ENCODE data around the gene CD8B2.
"Not testable (repeated sequence)": the region's sequence is repeated elsewhere in the genome, so short reads cannot be mapped to it uniquely, and the experiment has no call there.

Gene CD8B2

DNA sequence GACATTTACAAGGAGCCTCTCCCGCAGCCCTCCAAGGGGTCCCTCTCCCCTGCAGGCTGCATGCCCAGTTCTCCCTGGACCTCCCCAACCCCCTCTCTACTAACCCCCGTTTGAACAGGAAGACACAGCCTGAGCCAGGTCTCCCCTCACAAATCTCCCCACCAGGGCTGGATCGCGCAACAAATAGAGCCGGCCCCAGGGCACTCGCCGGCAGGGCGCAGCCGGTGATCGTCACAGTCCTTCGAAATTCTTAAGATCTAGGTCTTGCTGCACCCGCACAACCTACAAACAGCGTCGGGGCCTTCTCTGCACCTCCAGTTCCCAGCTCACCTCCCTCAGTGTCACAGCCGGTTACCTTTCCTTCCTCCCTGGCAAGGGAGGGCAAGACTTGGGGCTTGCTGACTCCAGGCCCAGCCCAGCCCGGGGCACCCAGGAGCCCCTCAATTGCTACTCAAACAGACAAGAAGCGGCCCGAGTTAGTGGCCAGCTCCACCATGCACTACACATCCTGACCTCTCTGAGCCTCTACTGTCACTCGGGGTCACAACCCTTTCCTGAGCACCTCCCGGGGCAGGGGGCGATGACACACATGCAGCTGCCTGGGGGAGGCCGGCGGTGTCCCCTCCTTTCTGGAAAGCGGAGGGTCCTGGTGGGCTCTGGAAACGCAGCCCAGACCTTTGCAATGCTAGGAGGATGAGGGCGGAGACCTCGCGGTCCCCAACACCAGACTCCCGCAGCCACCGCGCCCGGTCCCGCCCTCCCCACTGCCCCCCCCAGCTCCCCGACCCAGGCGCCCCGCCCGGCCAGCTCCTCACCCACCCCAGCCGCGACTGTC lies at the start of gene CD8B2:
CD8B2 (plus strand) TSS at position 814 of the 835 bp plus-strand sequence. CDS start 63 bp downstream, outside the sequence.
- DNase-seq (ENCODE audit: low spot score), result not testable (repeated sequence)

DNA sequence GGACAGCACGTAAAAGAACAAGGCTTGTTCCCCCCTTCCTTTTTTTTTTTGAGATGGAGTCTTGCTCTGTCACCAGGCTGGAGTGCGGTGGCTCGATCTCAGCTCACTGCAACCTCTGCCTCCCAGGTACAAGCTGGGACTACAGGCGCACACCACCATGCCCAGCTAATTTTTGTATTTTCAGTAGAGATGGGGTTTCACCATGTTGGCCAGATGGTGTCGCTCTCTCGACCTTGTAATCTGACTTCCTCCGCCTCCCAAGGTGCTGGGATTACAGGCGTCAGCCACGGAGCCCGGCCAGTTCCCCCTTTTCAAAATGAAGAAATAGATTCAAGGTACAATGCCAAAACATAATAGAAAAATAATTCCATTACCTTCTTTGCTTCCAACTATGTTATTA lies 25.3 kb upstream of the CD8B2 start:
- not testable (repeated sequence) for DNase-seq (ENCODE audit: low spot score)

DNA sequence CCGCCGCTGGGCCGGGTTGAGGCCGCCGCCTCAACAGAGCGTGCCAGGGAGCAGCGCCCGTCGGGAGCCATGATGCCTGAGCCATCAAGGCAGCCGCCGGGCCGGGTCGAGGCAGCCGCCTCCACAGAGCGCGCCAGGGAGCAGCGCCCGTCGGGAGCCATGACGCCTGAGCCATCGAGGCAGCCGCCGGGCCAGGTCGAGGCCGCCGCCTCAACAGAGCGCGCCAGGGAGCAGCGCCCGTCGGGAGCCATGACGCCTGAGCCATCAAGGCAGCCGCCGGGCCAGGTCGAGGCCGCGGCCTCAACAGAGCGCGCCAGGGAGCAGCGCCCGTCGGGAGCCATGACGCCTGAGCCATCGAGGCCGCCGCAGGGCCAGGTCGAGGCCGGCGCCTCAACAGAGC lies 19.6 kb upstream of the CD8B2 start:
- DNase-seq (ENCODE audit: low spot score), result not testable (repeated sequence)

DNA sequence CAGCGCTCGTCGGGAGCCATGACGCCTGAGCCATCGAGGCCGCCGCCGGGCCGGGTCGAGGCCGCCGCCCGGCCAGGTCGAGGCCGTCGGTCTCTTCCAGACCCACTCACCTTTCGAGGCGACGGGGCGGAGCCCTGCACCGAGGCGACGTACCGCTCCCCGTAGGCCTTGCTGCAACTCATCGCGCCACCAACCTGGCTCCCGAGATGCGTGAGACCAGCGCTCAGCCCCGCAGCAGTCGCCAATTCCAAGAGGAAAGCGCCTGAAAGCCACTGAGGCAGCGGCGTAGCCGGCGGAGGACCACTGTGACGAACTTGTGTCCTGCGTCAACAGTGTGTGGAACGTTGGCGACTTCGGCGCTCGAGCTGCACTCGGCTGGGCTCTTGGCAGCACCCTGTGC lies 19.1 kb upstream of the CD8B2 start, which contains the start of gene RGPD3:
RGPD3 (minus strand) TSS at position 307 of the 400 bp plus-strand sequence; CDS start at position 182, 125 bp downstream.
- not testable (repeated sequence) for DNase-seq (ENCODE audit: low spot score)

DNA sequence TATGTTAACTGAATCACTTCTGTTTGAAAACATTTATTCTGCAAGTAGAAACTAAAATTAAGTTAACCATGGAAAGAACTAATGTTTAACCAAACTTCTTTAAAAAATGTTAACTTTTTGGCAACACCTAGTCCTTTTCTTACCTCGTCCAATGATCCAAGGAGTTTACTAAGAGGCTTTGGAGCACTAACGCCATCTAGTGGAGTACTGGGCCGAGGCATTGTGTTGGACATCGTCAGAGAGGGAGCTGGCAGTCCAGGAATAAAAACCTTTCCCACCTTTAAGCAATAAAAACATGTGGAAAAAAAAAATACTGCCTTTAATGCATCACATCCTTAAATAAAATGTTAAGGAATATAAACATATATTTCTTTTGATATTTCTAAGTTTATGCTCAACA lies 16.5 kb upstream of the CD8B2 start:
- not testable (repeated sequence) for DNase-seq (ENCODE audit: low spot score)

DNA sequence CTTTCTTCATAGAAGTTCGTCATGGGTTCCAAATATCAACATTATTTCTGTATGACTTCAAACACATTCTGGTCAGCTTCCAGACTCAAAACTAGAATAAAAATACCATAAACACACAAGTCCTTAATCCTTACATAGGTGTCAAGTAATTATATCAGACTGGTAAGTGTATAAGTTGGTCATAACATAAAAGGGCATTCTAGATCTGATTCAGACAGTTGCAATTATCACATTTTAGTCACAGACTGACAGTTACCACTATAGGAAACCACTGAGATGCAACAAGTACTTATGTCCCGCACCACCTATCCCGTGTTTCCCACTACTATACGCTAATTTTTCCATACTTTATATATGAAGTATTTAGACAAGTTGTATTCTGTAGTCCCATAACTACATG lies 9.5 kb upstream of the CD8B2 start:
- not testable (repeated sequence) for DNase-seq (ENCODE audit: low spot score)

DNA sequence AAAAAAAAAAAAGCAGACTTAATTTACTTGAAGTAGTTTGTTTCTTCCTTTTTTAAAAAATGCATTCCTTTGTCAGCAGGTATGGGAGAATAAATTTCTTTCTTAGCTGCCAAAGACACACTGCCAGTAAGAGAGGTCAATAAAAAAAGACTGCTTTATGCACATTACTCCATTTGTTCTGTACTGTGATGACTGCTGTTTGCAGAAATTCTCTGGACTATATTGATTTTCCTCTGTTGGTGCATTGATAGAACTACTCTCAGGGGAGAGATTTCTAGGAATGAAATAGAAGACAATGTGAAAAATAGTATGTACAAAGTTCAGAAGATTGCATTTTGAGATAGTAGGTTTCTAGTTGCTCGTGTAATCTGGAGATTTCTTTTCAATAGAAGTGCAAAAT lies 7.6 kb upstream of the CD8B2 start:
- not testable (repeated sequence) for DNase-seq (ENCODE audit: low spot score)

DNA sequence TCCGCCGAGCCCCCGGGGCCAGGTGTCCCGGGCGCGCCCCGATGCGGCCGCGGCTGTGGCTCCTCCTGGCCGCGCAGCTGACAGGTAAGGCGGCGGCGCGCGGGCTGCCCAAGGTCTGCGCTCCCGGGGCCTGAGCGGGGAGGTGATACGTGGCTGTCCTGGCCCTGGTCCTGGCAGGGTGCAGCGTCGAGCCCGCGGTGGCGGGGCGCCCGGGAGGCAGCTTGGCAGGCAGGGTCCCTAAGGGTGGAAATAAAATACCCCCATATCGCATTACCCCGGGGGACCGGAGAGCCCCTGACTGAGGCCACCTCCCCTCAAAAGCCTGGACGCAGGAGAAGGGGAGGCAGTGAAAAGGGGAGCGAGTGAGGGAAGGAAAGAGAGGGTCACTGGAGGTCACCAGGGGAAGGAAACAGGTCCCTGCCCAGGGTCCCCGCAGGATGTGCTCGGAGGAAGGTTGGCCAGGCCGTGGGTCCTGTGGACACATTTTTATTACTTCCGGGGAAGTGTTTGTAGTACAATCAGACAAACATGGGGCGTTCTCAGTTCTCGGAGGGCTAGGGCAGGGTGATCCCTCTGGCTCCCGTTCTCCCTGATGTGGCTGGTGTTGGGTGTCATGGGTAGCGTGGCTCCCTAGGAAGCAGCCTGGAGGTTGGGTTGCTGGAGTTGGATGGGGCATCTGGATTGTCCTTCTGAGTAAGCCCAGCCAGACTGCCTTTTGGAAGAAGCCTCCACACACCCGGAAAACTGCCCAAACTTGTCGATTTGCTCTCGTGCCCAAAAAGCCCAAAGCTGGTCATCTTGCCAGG lies 425 bp downstream of the CD8B2 start:
- DNase-seq (ENCODE audit: low spot score), result peak; percentile 40

DNA sequence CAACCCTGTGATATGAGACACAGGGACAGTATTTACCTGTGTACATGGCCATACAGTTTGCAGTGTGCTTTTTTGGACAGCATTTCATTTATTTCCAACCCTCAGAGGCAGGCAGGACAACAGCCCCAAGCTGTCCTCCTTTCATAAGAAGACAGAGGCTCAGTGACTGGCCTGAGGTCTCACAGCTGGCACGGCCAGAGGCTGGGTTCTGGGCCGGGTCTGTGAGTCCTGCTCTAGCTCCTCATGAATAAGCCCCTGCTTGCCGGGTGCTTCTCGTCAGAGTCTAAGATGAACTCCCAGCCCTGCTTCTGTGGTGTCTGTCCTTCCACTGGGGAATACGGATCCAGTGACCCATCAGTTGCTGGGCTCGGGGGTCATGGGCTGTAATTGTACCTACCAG lies 2.5 kb downstream of the CD8B2 start:
- not testable (repeated sequence) for DNase-seq (ENCODE audit: low spot score)

DNA sequence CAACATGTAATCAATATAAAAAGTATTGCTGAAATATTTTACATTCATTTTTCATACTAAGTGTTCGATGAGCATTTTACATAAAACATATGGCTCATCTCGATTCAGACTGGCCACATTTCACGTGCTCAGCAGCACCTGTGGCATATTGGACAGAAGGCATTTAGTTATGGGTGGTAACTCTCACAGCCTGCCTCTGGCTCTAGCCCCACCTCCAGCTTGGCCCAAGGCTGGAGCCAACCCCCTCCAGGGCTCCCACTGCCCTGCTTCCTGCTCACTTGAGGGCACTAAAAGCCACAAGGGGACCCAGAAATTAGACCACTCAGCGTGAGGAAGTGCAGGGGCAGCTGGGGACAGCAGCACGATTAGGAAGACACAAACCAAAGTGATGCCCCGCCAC lies 5.2 kb downstream of the CD8B2 start:
- peak; percentile 59 for DNase-seq (ENCODE audit: low spot score)

DNA sequence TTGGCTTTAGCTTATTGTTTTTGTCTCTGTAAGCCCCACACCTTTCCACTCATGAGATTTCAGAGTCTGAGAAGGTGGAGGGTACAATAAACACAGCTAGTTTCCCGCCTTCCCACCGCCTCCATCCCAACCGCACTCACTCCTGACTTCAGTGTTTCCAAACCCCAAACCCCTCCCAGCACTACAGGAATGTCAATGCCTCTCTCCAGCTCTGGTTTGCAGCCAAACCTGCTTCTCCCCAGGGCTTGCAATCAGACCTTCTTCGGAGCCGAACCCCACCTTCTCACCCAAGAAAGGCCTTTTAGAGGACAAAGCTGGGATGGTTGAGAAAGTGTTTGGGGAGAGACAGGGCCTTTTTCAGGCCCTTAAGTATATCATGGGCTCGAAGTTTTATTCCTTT lies 5.7 kb downstream of the CD8B2 start:
- DNase-seq (ENCODE audit: low spot score), result peak; percentile 64

DNA sequence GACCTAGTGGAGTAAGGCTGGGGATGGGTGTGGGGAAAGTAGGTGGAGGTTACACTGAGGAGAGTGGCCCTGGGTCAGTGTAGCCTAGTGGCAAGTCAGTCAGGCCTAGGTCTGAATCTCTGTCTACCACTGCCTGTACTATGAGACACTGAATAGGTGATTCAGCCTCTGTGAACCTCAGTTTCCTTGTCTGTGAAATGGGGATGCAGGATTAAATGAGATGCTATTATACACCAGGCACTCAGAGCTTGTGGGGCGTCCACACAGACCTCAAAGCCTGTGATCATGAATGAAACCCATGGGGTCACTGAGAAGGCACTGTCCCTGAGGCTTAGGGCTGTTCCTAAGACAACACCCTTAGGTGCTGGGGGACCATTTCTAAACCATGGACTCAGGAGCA lies 11.4 kb downstream of the CD8B2 start:
- DNase-seq (ENCODE audit: low spot score), result not testable (repeated sequence)

DNA sequence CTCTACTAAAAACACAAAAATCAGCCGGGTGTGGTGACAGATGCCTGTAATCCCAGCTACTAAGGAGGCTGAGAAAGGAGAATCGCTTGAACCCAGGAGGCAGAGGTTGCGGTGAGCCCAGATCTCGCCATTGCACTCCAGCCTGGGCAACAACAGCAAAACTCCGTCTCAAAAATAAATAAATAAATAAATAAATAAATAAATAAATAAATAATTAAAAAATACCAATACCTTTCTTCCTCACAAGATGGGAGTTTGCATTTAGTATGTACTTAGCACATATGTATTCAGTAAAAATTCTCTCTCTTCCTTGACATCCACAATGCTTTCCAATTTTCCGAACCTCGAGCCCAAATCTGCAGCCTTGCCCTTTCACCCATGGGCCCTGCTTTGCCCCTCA lies 13.2 kb downstream of the CD8B2 start:
- DNase-seq (ENCODE audit: low spot score), result not testable (repeated sequence)

DNA sequence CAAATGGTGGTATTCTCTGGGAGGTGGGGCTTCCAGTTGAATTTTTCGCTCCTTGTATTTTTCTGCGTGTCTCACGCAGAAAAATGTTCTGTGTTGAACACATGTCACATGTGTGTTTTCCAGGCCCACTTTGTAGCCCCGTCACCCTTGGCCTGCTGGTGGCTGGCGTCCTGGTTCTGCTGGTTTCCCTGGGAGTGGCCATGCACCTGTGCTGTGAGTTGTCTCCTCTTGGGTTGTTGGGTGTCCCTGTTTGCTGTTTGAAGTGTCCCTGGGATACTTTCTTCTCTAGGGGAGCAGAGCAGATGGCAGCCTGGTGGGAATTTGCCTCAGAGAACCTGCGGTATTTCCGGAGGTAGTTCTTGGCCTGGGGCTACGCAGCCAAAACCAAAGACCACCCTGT lies 15.2 kb downstream of the CD8B2 start:
- not testable (repeated sequence) for DNase-seq (ENCODE audit: low spot score)

DNA sequence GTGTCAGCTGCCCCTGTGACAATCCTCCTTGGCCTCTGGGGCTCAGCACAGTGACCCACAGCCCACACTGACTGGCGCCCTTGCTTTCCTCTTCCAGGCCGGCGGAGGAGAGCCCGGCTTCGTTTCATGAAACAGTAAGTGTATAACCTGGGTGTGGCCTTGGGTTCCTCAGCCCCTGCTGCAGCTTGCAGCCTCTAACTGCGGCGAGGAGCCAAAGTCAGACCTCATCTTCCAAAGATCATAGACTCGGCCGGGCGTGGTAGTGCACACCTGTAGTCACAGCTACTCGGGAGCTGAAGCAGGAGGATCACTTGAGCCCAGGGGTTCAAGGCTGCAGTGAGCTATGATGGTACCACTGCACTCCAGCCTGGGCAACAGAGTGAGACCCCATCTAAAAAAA lies 17.0 kb downstream of the CD8B2 start:
- not testable (repeated sequence) for DNase-seq (ENCODE audit: low spot score)

DNA sequence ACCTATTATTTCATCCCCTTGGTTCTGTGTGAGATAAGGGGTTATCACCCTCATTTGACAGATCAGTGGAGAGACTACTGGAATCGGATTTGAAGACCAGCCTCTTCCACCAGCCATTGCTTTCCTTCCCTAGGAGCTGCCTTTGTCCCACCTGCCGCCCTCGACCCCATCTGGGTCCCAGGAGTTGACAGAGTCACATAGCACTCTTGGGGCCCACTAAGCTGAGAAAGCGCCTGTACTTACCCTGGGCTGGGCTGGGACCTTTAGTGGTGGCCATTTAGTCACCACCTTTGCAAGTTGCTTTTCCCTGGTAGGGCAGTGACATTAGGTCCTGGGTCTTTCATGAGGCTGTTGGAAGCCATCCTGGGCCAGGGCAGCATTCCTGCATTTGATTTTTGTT lies 17.6 kb downstream of the CD8B2 start:
- not testable (repeated sequence) for DNase-seq (ENCODE audit: low spot score)

DNA sequence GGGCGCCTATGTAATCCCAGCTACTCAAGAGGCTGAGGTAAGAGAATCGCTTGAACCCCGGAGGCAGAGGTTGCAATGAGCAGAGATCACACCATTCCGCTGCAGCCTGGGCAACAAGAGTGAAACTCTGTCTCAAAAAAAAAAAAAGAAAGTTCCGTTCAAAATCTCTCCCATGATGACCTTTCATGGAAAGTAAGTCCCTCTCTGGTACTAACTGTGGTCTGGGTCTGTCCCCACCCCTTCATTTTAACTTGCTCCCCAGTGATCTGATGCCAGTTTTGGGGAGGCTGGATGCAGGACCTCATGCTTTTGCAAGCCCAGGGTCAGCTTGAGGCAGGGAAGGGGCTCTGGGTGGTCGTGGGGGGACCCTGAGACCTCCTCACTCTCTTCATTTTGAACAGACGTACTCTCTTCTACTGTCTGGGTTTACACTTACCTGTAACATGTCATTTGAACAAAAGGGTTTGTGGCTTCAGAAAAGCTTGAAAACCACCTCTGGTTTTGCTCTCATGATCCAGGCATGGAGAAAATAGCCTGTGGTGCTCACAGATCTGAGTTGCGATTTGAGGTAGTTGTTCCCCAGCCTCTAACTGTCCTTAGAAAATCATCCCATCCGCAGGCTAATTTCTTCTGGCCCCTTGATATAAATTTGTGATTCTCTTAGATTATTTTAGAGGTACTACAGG lies 19.0 kb downstream of the CD8B2 start:
- not testable (repeated sequence) for DNase-seq (ENCODE audit: low spot score)

DNA sequence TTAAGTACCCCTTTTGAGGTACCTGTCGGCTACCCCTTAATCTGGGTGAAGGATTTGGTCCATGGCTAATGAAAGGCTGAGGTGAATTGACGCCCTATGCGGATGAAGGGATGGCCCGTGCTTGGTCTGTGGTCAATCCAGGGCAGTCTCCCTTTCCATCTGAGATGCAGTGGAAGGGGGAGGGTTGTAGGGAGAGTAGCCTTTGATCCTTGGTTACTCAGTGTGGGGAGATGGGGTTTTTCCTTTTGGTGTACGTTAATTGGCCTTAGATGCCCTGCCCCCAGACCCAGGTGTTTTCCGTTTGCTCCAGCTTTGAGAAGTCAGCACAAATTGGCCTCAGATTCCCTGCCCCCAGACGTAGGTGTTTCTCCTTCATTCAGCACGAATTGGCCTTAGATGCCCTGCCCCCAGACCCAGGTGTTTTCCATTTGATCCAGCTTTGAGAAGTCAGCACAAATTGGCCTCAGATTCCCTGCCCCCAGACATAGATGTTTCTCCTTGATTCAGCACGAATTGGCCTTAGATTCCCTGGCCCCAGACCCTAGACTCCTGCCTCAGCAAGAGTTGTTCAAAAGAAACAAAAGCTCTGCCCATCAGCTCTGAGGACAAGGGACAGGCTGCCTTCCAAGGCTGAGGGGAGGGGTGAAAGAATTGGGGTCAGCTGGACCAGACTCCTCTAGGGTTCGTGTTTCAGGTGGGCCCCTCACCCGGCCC lies 21.7 kb downstream of the CD8B2 start:
- DNase-seq (ENCODE audit: low spot score), result not testable (repeated sequence)

DNA sequence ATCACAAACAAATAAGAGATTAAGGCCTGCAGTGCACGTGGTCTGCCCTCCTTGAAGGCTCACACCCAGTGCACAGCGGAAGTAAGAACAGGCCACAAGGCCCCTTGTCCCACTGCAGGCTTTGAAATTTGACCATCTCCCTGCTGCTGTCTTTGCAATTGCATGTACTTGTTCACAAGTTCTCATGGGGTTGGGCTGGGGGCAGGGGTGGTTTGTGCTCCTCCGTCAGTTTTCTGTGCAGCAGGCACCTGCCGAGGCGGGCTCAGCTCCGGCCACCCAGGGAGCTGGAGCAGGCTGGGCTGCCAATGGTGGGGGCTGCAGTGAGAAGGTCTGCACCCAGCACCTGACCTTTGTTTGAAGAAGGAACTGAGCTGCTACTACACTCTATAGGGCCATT lies 22.2 kb downstream of the CD8B2 start:
- not testable (repeated sequence) for DNase-seq (ENCODE audit: low spot score)

DNA sequence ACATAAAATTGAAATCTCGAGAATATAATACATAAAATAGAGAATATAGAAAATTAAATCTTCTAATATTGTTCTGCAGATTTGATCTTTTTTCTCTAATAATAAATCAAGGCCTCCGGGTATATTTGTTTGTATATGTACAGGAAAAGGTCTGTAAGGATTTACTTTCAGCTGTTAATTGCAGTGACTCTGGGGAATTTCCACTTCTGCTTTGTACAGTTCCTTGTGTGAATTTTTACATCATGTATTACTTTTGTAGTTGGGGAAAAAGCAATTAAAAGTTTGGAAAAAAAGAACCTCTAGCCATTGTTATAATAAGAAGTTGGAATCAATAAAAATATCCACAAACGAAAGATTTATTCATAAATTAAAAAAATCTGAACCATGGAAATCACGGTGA lies 23.6 kb downstream of the CD8B2 start:
- DNase-seq (ENCODE audit: low spot score), result not testable (repeated sequence)

DNA sequence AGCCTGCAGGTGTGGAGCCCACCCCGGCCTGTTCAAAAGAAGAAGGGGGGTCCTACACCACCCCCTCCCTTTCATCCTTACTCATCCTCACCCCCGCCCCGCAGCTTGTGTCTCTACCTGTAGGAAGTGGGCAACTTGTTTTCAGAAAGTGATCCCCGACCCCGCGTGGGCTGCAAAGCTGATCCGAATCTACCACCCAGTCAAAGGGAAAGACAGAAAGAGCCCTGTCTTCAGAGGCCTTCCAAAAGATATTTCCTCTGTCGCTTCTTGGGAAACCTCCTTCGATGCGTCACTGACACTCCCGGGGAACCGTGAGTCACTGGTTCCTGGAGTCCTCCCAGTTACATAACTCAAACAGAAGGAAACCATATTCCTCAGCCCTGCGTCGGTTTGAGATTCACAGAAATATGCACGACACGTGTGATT lies 24.3 kb downstream of the CD8B2 start:
- not testable (repeated sequence) for DNase-seq (ENCODE audit: low spot score)

DNA sequence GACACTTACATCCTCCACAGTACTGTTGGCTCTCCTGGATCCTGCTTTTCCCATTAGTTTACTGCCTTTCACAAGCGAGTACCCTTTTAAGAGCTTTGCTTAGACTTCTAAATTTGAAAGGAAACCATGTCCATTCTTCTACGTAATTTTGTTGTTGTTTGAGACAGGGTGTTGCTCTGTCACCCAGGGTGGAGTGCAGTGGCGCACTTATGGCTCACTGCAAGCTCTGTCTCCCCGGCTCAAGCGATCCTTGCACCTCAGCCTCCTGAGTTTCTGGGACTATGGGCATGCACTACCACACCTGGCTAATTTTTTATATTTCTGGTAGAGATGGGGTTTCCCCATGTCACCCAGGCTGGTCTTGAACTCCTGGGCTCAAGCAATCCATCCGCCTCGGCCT lies 24.8 kb downstream of the CD8B2 start:
- DNase-seq (ENCODE audit: low spot score), result not testable (repeated sequence)
